GM08714 (cell line): ENCODE data around the gene STRA6.

Experiments
- H3K4me3 ChIP-seq: fragments of 200-500 bp; sonication (Bioruptor generic); 2 replicates; pipeline ENCODE4 v1.5.1; 2014; ENCODE audit warnings: mild to moderate bottlenecking, low read length, inconsistent platforms
- ZNF274 ChIP-seq: IDR thresholded peaks from 2 replicates; pipeline ENCODE4 v1.6.1; 2012; ENCODE audit warnings: mild to moderate bottlenecking, low read depth, low read length

The STRA6 gene

GRCh38 chr15:74191798-74192197, 10.8 kb downstream of the STRA6 start:
- H3K4me3 ChIP-seq: no peak overlapping the region
- TF ChIP-seq ZNF274: no peak

- H3K4me3 ChIP-seq: no peak overlapping the region
- TF ChIP-seq ZNF274: no peak
Measured at GRCh38 chr15:74188216-74188615, 14.4 kb downstream of the STRA6 start.

- no peak overlapping the region for H3K4me3 ChIP-seq
- no peak for TF ChIP-seq ZNF274
Measured at GRCh38 chr15:74185710-74186348, 16.8 kb downstream of the STRA6 start.

- no peak overlapping the region for H3K4me3 ChIP-seq
- TF ChIP-seq ZNF274: no peak
Measured at GRCh38 chr15:74184582-74185091, 17.9 kb downstream of the STRA6 start.

- no peak for TF ChIP-seq ZNF274
- no peak overlapping the region for H3K4me3 ChIP-seq
Measured at GRCh38 chr15:74182131-74182530, 20.5 kb downstream of the STRA6 start.

- no peak for TF ChIP-seq ZNF274
Measured at GRCh38 chr15:74180881-74181602, 21.5 kb downstream of the STRA6 start.

GRCh38 chr15:74179983-74180880, 22.4 kb downstream of the STRA6 start:
- H3K4me3 ChIP-seq: no peak overlapping the region
- TF ChIP-seq ZNF274: no peak

More at GRCh38 chr15:74180881-74181602, 21.5 kb downstream of the STRA6 start:
- H3K4me3 ChIP-seq: no peak overlapping the region

- TF ChIP-seq ZNF274: no peak
- H3K4me3 ChIP-seq: no peak overlapping the region
Measured at GRCh38 chr15:74179101-74179841, 23.3 kb downstream of the STRA6 start.

GRCh38 chr15:74178326-74179100, 24.1 kb downstream of the STRA6 start:
- H3K4me3 ChIP-seq: no peak overlapping the region
- no peak for TF ChIP-seq ZNF274

GRCh38 chr15:74176262-74177214, 26.0 kb downstream of the STRA6 start:
- no peak overlapping the region for H3K4me3 ChIP-seq
- TF ChIP-seq ZNF274: no peak

- no peak for TF ChIP-seq ZNF274
- H3K4me3 ChIP-seq: no peak overlapping the region
Measured at GRCh38 chr15:74175271-74176191, 27.1 kb downstream of the STRA6 start.
